ENCODE data around the gene OR6K2. TPM values are rescaled to one million over a fixed set of nuclear protein-coding genes. Genes with fewer than 3 reads are reported as not detected.
"Not testable (repeated sequence)": the region's sequence is repeated elsewhere in the genome, so short reads cannot be mapped to it uniquely, and the experiment has no call there.

Gene OR6K2
- total RNA-seq, 2 donors from 2014 or later: not detected

- Histone ChIP-seq H3K4me1 (replicated peaks) (no peaks in the 10 kb centered on the region), H3K27ac (no peak overlapping the region), H3K36me3 (no peaks in the 10 kb centered on the region), H3K27me3 (replicated peaks; ENCODE audit: insufficient read depth) (no peaks in the 10 kb centered on the region), H3K4me3 (no peak overlapping the region), H3K9me3 (no peaks in the 10 kb centered on the region)
- intact Hi-C loops (cut with DNase I): no loop called here
- no peak for TF ChIP-seq CTCF (IDR thresholded peaks at IDR 0.05)
- TF ChIP-seq POLR2AphosphoS5 (IDR thresholded peaks at IDR 0.05): no peak
- TF ChIP-seq POLR2A (IDR thresholded peaks at IDR 0.05): no peak
- no peak for DNase-seq (ENCODE audit: low spot score)
Observed at GRCh38 chr1:158692356-158692755, 8.1 kb downstream of the OR6K2 start.

GRCh38 chr1:158691907-158692306 is 8.5 kb downstream of the OR6K2 start:
- no peak for DNase-seq (ENCODE audit: low spot score)
- Histone ChIP-seq H3K9me3 (no peaks in the 10 kb centered on the region), H3K36me3 (no peaks in the 10 kb centered on the region), H3K27ac (no peak overlapping the region), H3K4me3 (no peak overlapping the region), H3K27me3 (replicated peaks; ENCODE audit: insufficient read depth) (no peaks in the 10 kb centered on the region), H3K4me1 (replicated peaks) (no peaks in the 10 kb centered on the region)
- TF ChIP-seq CTCF (IDR thresholded peaks at IDR 0.05) (no peak), POLR2A (IDR thresholded peaks at IDR 0.05) (no peak), POLR2AphosphoS5 (IDR thresholded peaks at IDR 0.05) (no peak)
- intact Hi-C loops (cut with DNase I): no loop called here

GRCh38 chr1:158691149-158691548 is 9.3 kb downstream of the OR6K2 start:
- intact Hi-C loops (cut with DNase I); DNase-seq (ENCODE audit: low spot score); H3K27ac ChIP-seq; H3K9me3 ChIP-seq; H3K4me3 ChIP-seq; H3K4me1 ChIP-seq (replicated peaks); H3K27me3 ChIP-seq (replicated peaks; ENCODE audit: insufficient read depth); H3K36me3 ChIP-seq: not testable (repeated sequence)
- WGBS: 53% methylated on average over 1 of the region's 1 CpG

- no peak for DNase-seq (ENCODE audit: low spot score)
- intact Hi-C loops (cut with DNase I): no loop called here
- no peak overlapping the region for H3K4me3 ChIP-seq
- no peak overlapping the region for H3K27ac ChIP-seq
- no peaks in the 10 kb centered on the region for H3K9me3 ChIP-seq
- no peak for TF ChIP-seq CTCF (IDR thresholded peaks at IDR 0.05)
- no peak for TF ChIP-seq POLR2A (IDR thresholded peaks at IDR 0.05)
- TF ChIP-seq POLR2AphosphoS5 (IDR thresholded peaks at IDR 0.05): no peak
- H3K27me3 ChIP-seq (replicated peaks; ENCODE audit: insufficient read depth): no peaks in the 10 kb centered on the region
- no peaks in the 10 kb centered on the region for H3K36me3 ChIP-seq
- H3K4me1 ChIP-seq (replicated peaks): no peaks in the 10 kb centered on the region
Observed at GRCh38 chr1:158689875-158690274, 10.6 kb downstream of the OR6K2 start.

GRCh38 chr1:158689110-158689509 is 11.3 kb downstream of the OR6K2 start:
- H3K9me3 ChIP-seq: no peaks in the 10 kb centered on the region
- no peak overlapping the region for H3K4me3 ChIP-seq
- TF ChIP-seq POLR2A (IDR thresholded peaks at IDR 0.05) (no peak), POLR2AphosphoS5 (IDR thresholded peaks at IDR 0.05) (no peak), CTCF (IDR thresholded peaks at IDR 0.05) (no peak)
- 23% methylated on average over 1 of the region's 1 CpG for WGBS
- no peaks in the 10 kb centered on the region for H3K27me3 ChIP-seq (replicated peaks; ENCODE audit: insufficient read depth)
- H3K27ac ChIP-seq: no peak overlapping the region
- intact Hi-C loops (cut with DNase I): no loop called here
- no peaks in the 10 kb centered on the region for H3K4me1 ChIP-seq (replicated peaks)
- no peak for DNase-seq (ENCODE audit: low spot score)
- no peaks in the 10 kb centered on the region for H3K36me3 ChIP-seq

GRCh38 chr1:158688343-158688742 is 12.1 kb downstream of the OR6K2 start:
- H3K27ac ChIP-seq; H3K4me3 ChIP-seq; H3K27me3 ChIP-seq (replicated peaks; ENCODE audit: insufficient read depth); H3K36me3 ChIP-seq; H3K4me1 ChIP-seq (replicated peaks); intact Hi-C loops (cut with DNase I); H3K9me3 ChIP-seq; DNase-seq (ENCODE audit: low spot score): not testable (repeated sequence)
- 88% methylated on average over 1 of the region's 1 CpG for WGBS

All from prostate gland (tissue), 2 donors.